SK-MEL-5 (cell line): ENCODE data around the gene TWNK. TPM values are rescaled to one million over a fixed set of nuclear protein-coding genes. Genes with fewer than 3 reads are reported as not detected.
A peak's percentile ranks its signal among the peaks of the same experiment; 100 is the strongest.

ENCODE experiments used
- DNase-seq: peaks from one replicate; pipeline ENCODE4 v3.0.0-alpha.2; 2016; ENCODE audit warnings: low read depth, low spot score
- in situ Hi-C: cut with HindIII; loops from 2 replicates; pipeline ENCODE4 v1.10.0; 2016; ENCODE audit warnings: low sequenced_read_pairs, high pct_unique_total_duplicates, low pct_unique_long_range_greater_than_20kb
- total RNA-seq: library from RNA; depleted of rRNA; stranded (reverse); fragments of >200 nt; shearing (Covaris generic); gene quantifications from 2 replicates; pipeline ENCODE4 v1.2.3, GENCODE V29; 2014

The TWNK gene
- total RNA-seq, 1 experiment from 2014 or later = 14.7 TPM

DNA sequence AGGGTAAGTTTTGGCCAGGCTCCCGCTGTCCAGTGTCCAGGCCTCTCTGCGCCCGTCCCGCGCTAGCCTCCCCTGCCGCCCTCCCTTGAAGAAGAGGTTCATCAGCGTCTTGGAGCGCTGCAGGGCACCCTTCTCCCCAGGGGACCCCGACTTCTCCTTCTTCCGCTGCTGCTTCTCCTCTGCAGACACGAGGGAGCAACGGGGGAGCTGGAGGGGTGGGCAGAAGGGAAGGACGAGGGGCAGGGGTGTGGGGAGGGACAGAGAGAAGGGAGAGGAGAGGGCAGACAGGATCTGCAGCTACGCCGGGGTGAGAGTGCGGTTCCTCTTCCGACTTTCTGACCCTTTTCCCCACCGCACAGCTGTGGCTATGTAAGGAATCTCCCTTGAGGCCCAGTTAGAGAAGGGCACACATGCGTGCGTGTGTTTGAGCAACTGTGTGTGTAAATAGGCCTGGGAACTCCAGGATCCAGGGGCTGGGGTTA, 30.8 kb downstream of the TWNK start:
- in situ Hi-C loops = no loop called here
- no peak for DNase-seq

DNA sequence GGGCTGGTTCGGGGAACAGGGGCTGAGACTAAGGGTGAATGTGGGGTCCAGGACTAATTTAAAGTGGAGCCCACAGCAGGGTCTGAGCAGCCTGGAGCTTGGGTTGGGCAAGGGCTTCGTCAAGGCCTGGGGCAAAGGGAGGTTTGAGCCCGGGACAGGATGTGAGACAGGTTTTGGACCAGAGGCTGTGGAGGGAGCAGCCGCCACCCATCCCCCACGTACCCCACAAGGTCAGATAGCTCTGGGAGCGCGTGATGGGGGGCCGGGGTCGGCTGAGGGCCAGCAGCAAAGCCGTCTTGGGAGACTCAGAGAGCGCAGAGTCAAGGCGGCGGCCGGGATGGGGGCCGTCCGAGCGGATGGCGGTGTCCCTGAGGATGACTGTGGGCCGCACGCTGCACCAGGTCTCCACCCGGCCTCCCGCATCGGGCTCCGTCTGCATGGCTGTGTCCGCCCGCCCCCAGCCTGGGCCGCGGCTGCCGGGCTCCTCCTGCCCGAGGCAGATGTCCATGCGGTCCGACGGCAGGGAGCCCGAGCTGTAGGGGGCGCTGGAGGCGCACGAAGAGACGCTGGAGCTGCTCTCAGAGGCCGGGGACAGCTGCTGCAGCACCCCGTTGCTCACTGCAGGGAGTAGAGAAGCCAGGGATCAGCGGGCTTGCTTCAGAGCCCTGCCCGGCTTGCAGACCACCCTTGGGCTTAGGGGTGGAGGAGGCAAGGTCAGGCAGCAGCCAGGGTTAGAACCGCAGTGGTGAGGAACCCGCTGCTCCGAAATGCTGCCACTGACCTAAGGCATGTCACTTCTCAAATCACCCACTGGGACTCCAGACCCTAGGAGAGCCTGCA, 31.5 kb downstream of the TWNK start:
- in situ Hi-C loops = no loop called here
- DNase-seq = peak; percentile 83

DNA sequence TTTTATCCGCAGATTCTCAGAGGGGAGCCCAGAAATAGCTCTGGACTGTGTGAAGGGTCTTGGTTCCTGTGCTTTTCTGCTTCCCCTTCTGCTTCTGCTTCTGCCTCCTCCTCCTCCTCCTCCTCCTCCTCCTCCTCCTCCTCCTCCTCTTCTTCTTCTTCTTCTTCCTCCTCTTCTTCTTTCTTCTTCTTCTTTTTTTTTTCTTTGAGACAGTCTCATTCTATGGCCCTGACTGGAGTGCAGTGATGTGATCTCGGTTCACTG, 32.0 kb downstream of the TWNK start:
- in situ Hi-C loops = no loop called here
- no peak for DNase-seq

DNA sequence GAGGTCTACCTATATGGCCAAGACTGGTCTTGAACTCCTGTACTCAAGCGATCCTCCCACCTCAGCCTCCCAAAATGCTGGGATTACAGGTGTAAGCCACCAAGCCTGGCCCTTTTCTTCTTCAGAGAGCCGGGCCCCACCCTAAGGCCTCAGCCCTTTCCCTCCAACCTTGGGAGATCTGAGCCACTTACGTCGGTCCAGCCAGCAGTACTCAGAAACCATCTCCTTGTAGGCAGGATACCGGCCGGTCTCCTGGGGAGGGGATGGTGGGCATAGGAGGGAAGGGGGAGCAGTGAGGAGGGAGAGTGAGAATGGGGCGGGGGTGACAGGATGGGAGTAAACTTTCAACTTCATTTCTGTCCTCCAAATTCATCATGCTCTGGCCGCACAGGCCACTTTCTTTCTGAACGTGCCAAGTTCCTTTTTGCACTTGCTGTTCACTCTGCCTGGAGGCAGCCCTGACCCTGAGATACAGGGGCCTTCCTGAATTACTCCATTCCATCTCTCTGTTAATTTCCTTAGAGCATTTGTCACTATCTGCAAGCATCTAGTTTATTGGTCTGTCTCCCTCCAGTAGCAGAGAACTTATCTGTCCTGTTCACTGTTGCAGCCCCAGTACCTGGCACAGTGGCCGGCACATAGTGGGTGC, 33.2 kb downstream of the TWNK start:
- DNase-seq = no peak
- in situ Hi-C loops = no loop called here

DNA sequence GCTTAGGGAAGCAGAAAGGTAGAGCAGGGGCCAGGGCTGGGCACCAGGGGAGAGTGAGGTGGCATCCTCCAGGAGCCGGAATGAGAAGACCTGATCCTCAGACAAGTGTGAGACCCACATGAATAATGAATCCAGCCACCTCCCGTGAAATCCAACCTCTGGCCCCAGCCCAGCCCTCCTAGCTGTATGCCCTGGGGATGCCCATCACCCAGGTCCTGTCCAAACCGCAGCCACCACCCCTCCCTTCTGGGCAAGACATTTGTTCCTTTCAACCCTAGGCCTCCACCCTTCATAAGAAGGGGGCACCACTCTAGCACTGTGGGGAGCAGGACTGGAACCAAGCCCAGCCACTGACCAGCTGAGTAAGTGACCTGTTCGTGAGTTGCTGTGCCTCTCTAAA, 33.9 kb downstream of the TWNK start:
- in situ Hi-C loops = no loop called here
- no peak for DNase-seq

DNA sequence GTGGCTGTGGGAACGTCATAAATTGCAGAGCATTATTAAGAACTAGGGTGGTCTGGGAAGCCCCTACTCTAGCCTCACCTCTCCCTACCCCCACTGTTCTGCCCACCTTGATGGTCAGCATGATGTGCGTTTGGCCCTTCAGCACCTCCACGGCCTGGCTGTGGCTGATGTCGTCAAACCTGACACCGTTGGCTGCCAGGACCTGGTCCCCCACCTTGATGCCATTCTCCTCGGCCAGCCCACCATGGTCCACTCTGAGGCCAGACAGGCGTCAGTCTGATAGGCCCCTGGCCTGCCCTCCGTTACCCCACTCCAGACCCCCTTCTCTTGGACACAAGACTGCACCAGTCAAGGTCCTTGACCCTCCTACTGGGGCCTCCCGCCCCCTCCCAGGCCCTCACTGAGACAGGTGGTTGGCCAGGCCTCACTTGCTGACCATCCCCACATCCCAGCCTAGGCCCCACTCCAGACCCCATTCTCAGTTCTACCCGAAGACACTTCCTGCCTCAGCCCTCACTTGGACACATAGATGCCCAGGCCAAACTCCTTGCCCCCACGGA, 34.4 kb downstream of the TWNK start:
- in situ Hi-C loops = no loop called here
- no peak for DNase-seq

DNA sequence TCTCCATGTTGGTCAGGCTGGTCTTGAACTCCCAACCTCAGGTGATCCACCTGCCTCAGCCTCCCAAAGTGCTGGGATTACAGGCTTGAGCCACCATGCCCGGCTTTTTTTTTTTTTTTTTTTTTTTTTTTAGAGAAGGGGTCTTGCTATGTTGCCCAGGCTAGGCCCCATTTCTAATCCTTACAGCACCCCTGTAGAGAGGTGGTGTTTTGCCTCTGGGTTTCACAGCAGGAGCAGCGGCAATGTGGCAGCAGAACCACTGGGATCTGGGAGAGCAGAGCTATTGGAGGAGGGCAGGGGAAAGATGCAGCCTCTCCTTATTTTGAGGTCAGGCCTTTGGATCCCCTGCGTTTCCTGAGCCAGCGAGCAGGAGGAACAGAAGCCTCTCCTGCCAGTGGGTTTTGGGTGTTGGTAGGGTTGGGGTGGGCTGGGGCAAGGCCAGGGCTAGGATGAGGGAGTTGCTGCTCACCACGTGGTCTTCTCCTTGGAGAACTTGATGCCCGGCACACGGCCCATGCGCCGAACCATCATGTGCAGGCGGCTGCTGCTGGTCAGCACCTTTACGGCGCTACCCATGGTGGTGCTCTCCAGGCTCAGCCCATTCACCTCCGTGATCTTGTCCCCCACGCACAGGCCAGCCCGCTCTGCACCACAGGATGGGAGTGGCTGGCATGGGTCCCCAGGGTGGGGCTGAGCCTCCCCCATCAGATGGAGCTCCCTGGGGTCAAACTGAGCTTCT, 35.8 kb downstream of the TWNK start:
- in situ Hi-C loops = no loop called here

DNA sequence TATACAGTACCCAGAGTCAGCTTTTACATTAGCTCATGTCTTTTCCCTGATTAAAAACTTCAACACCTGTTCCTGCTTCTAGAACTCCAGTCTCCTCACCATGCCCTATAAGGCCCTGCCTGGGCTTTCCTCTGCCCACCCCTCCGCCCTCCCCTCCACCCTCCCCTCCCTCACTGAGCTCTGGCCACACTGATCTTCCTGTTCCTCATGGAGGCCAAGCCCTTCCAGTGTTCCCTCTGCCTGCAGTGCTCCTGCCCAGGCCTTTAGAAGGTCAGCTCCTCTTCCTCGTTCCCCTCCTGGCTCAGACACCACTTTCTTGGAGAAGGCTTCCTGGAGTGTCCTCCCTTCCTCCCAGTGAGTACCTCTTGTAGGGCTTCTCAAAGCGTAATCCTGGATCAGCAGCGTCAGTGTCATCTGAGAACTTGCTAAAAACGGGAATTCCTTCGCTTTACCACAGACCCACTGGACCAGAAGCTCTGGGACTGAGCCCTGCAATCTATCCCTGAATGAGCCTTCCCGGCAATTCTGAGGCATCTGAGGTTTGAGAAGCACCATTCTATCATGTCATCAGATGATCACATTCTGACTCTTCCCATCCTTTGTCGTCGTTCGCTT, 39.9 kb downstream of the TWNK start:
- in situ Hi-C loops = no loop called here
- no peak for DNase-seq

More for the DNA sequence above, 35.8 kb downstream of the TWNK start:
- no peak for DNase-seq

DNA sequence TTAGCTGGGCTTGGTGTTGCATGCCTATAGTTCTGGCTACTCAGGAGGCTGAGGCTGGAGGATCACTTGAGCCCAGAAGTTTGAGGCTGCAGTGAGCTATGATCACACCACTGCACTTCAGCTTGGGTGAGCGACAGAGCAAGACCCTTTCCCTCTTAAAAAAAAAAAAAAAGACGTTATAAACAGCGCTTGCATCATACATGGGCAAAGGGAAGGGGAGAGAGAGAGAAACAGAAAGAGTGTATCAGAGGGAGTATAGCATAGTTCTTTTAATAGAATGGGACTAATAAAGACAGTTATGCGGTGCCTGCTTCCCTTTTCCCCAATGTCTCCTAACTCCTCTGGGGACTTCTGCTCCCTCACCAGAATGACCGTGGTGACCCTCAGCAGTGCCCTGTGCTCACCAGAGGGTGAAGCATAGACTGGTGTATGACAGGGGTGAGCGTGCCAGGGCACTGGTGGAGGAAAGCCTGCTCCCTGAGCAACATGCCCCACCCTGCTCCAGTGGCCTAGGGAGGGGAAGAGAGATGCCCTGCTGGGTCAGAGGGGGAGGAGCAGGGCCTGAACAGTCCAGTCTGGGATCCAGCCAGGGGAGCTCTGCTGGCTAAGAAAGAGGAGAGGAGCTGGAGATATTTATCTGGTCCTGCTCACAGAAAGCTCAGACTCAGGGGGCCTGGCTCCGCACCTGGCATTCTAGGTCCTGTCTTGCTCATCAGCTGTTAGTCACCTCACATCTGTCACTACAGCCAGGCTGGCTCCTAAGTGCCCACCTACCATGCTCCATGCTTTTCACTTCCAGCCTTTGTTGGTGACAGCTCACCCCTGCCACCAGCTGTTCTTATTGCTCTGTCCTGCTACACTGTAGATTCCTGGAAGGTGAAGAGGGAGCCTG, 41.3 kb downstream of the TWNK start:
- no peak for DNase-seq
- in situ Hi-C loops = no loop called here

DNA sequence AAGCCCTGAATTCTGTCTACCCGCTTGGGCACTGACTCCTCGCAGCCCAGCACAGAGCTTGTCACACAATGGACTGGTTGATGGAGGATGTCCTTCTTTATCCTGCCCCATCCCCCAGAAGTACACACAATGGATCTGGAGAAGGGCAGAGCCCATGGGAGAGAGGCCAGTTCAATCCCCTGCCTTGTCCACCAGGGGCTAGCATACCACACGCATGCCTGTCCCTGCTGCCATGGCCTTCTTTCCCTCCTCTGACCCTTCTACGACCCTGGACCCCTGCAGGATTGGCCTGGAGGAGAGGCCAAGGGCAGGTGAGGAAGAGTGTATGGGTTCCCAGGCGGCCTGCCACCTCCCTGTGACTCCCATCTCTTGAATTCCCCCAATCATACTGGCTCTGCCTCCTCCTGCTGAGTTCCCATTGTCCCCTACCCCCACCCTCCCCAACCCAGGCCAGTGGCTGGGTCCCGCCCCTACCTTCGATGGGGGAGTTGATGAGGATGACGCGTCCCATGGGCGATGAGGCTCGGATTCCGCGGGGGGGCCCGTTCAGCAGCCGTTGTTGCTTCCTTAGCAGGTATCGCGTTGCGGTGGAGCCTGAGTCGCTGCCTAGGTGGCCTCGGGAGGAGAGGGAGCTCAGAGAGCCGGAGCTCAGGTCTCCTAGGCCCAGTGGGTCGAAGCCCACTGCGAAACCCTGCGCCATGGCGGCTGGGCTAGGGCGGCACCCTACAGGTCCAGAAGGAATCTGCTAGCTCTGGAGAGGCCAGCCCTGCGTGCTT, 42.4 kb downstream of the TWNK start:
- in situ Hi-C loops = no loop called here
- peak; percentile 36 for DNase-seq

DNA sequence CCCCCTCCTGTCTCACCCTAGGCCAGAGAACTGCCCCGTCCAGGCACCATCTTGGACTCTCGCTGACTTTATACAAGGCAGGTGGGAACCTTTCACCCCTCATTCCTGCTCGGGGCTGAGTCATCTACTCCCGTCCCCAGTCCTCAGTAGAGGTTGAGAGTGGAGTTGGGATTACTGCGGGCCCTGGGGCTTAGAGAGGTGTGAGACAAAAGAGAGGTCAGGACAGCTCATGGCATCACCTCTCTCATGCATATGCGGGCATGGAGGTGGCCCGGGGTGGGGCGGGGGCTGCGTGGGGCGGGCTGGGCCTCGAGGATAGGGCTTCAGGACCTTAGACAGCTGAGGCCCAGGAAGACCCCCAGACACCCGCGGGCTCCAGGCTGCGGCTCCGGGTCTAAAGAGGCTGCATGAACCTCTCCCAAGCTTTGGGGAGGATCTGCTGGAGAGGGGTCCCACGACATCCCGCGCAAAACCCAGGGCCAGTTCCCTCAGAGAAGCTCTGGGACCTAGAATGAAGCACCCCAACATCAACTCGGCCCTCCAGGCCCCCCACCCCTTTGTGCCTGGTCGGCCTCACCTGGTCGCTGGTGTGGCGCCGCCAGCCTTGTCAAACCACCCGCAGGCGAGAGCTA, 43.3 kb downstream of the TWNK start:
- in situ Hi-C loops = no loop called here
- DNase-seq = no peak

DNA sequence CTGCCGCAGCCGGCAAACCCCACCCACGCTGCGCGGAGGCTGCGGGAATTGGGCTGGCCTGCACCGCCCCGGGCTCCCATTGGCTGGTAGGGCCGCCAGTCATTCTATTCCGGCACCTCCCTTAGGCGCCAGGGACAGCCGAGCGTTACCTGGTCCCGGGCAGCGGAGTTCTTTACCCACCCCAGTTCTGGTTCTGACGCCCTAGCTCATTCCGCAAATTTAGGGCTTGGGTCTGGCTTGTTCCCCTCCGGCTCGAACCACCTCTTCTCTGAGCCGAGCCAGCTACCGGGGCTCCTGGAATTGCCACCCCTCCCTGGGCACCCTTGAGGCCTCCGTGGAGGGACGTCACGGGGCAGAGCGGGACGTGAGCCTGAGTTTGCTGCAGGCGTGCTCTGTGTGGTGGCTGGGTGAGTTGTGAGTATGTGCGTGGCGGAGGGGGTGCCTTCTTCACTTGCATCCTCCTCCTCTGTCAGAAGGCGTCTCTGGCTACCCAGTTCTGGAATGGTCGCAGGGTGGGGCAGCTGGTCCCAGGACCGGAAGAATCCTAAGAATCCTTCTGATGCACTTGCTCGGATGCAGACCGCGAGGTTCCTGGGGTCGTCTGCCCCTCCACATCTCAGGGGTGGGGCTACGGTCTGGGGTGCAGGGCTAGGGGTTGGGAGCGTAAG, 43.9 kb downstream of the TWNK start, which contains the start of the genes PDZD7 and SFXN3:
PDZD7 (minus strand) TSS at position 2 of the 668 bp plus-strand sequence. CDS start 910 bp downstream, outside the sequence.
SFXN3 (plus strand) TSS at position 107 of the 668 bp plus-strand sequence. CDS start 3,461 bp downstream, outside the sequence.
- in situ Hi-C loops = no loop called here
- DNase-seq = peak; percentile 80

DNA sequence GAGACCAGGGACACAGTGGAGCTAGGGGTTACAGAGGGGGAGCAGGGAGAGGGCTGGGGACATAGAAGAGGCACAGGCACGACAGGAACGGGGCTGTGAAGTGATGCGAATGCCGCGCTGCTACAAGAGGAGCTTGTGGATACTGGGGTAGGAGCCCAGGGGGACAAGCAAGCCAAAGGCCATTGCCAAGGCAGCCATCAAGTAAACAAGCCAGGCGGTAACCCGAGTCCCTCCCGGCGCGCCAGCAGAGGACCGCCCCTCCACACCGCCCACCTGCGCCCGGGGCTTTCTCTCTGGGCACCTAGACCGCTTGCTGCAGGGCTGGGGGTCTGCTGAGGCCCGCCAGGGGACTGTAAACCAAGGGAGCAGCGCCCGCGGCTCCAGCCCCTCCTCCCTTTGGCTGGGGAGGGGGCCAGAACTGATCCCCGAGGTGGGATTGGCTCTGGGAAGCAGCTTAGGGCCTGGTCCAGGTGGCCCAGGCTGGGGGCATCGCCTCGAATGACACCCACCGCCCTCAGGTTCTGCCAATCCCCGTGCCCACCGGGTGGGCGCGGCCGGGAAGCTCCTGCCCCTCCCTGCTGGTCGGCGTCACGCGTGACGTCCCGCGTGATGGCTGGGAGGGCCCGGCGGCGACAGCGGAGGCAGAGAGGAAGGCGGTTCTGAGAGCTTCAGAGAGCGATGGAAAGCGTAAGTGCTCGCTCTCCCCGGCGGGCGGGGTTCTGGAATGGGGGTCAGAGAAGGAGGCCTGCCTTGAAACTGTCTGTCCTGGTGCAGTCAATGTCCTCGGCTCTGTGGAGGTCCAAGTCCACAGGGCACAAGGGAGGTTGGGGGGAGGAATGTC, 44.7 kb downstream of the TWNK start:
- peak; percentile 48 for DNase-seq
- in situ Hi-C loops = no loop called here

DNA sequence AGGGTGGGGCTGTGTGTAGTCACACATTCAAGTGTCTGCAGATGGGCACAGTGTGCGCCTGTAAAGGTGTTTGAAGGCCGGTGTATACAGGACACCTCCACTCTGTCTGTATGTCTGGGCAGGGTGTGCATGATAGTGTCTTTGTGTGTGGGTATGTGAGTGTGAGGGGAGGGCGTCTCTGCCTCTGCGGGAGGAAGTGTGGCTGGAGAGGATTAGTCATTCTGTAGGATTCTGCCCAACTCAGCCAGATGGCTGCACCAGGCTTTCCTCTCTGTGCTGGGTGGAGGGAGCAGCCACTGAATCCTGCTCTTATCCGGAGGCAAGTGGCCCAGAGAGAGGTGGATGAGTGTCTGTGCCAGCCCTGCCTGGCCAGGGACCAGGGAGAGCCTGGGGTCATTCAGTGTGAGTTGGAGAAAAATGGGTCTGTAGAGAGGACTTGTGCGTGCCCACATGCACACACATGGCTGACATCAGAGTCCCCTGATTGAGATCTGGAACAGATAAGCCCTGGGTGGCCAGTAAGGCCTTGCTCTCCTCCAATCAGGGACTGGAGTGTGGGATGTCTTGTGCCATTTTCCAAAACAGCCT, 45.4 kb downstream of the TWNK start:
- peak; percentile 42 for DNase-seq
- in situ Hi-C loops = no loop called here
